ENCODE data around the gene CAMTA1.

Gene CAMTA1

DNA sequence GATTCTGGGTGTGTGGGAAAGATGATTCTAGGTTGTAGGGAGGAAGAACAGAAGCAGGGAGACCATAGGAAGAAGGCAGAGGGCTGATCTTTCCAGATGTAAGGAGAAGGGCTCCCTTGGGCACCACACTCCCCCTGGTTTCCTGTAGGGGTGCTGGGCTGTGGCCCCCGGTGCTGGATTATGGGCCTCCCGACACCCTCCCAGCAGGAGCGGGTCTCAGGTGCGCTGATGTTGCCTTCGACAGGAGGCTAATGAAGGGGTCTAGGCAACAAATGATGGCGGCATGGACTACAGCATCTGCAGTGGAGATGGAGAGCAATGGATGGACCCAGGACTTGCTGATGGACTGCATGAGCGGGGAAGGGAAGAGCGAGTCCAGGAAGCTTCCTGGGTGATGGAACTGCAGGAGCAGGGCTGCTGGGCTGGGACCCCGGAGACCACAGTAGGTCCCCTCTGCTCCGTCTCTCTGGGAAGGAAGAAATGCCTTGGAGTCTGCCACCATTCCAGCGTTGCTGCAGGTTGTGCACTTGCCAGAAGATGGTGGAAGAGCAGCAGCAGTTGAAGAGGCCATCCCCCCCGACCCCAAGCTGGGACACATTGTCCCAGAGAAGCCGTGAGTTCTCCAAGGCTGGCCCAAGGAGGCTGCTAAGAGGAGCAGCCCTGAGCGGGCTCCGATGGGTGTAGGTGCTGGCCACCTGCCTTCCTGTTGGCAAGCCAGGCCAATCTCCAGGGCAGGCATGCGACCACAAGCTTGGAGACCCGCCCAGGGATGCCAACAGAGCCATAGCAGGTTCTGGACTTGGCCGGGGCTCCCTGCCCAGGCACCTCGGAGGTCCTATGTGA lies 890.4 kb downstream of the CAMTA1 start:
- TF ChIP-seq, protein P1, sequence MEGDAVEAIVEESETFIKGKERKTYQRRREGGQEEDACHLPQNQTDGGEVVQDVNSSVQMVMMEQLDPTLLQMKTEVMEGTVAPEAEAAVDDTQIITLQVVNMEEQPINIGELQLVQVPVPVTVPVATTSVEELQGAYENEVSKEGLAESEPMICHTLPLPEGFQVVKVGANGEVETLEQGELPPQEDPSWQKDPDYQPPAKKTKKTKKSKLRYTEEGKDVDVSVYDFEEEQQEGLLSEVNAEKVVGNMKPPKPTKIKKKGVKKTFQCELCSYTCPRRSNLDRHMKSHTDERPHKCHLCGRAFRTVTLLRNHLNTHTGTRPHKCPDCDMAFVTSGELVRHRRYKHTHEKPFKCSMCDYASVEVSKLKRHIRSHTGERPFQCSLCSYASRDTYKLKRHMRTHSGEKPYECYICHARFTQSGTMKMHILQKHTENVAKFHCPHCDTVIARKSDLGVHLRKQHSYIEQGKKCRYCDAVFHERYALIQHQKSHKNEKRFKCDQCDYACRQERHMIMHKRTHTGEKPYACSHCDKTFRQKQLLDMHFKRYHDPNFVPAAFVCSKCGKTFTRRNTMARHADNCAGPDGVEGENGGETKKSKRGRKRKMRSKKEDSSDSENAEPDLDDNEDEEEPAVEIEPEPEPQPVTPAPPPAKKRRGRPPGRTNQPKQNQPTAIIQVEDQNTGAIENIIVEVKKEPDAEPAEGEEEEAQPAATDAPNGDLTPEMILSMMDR (conservative IDR thresholded peaks at IDR 0.05; ENCODE audit: low read depth): no peak
- no peak for DNase-seq (ENCODE audit: low spot score)
- ChIA-PET CTCF (interaction anchor here (2.1 to 2.3 kb wide), 2 partner anchors 8 to 77 kb away, joined by 5 to 14 read pairs; no protein-coding TSS in a partner anchor), POLR2A (ENCODE audit: low non-redundant PET) (no interaction called here)
- no peak overlapping the region for H3K27ac ChIP-seq

DNA sequence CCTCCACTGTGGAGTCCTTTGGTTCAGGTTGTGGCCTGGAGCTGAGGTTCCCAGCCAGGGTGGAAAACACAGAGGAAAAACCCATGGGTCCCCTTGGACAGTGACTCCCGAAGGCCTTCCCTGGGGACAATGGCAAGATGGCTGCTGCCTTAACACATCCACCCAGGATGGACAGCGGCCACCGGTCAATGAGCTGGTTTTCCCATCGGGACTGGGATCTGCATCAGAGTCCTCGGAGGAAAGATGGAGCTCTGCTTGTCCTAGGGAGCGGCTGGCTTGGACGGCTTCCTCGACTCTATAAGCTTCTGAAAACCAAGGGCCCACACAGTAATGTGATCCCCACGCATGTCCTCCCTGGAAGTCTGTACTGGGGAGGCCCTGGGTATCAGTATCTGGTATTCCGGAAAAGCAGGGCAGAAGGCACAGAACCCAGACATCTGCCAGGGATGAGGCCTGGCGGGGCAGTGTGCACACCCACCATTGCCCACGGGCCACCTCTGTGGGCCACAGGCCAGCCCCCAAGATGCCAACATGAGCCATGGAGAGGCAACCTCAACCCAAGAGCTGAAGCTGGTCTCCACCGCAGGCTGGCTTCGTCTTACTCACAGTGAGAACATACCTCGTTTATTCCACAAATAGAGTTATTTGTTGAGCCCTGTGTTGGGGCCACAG lies 891.2 kb downstream of the CAMTA1 start:
- POLR2A ChIA-PET (ENCODE audit: low non-redundant PET): no interaction called here
- CTCF ChIA-PET: interaction anchor here (2.1 to 2.3 kb wide), 2 partner anchors 9 to 76 kb away, joined by 5 to 14 read pairs; no protein-coding TSS in a partner anchor
- H3K27ac ChIP-seq: no peak overlapping the region
- DNase-seq (ENCODE audit: low spot score): no peak
- TF ChIP-seq, protein P1 (conservative IDR thresholded peaks at IDR 0.05; ENCODE audit: low read depth): no peak

DNA sequence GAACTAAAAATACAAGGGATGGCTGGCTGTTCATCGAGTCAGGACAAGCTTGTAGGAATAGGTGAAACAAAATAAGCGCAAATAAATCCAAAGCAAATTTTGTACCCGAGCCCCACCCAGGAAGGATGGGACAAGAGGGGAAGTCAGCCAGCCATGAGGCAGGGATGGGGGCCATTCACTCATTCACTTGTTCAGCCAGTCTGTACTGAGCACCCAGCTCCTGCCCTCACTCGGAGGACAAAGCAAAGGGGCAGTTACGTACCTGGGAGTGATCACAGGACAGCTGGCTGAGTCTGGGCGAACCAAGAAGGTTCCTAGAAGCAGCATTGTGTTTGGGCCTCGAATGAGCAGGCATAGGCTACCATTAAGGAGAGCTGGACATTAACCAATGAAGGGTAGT lies 891.9 kb downstream of the CAMTA1 start:
- ChIA-PET POLR2A (ENCODE audit: low non-redundant PET) (no interaction called here), CTCF (interaction anchor here (2.1 to 2.3 kb wide), 2 partner anchors 9 to 76 kb away, joined by 5 to 14 read pairs; no protein-coding TSS in a partner anchor)
- DNase-seq (ENCODE audit: low spot score): no peak
- TF ChIP-seq, protein P1 (conservative IDR thresholded peaks at IDR 0.05; ENCODE audit: low read depth): no peak
- no peak overlapping the region for H3K27ac ChIP-seq

GRCh38 chr1:7677815-7678214 lies 892.6 kb downstream of the CAMTA1 start:
- DNase-seq (ENCODE audit: low spot score): no peak
- POLR2A ChIA-PET (ENCODE audit: low non-redundant PET): no interaction called here
- TF ChIP-seq, protein P1 (conservative IDR thresholded peaks at IDR 0.05; ENCODE audit: low read depth): no peak
- CTCF ChIA-PET: interaction anchor here (2.1 to 2.3 kb wide), 2 partner anchors 10 to 75 kb away, joined by 5 to 14 read pairs; no protein-coding TSS in a partner anchor
- no peak overlapping the region for H3K27ac ChIP-seq

DNA sequence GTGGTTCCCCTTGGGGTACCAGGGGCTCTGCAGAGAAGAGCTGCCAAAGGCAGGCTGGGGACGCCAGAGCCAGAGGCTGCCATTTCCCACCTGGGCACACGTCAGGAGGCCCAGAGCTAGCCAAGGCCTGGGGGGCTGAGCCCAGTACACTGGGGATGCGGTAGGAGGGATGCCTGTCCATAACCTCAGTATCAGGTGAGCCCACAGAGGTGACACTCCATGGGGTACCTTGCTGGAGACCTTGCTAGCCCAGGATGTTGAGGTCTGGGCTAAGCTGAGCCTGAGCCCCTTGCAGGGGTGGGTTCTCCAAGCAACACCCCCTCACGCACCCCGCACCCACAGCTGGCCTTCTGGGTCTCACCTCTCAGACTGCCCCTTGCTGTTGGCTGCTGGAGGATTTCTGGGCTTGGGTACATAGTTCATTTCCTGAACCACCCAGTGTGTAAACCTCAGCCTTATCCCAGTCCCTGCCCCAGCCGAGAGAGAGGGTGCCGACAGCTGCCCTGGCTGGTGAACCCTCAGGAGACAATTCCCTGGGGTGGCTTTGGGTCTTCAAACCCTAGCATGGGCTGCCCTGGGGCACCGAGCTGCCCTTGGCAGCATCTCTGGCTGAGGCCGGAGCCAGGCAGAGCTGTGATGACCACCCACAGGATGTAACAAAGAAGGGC lies 893.4 kb downstream of the CAMTA1 start:
- POLR2A ChIA-PET (ENCODE audit: low non-redundant PET): no interaction called here
- TF ChIP-seq, protein P1 (conservative IDR thresholded peaks at IDR 0.05; ENCODE audit: low read depth): no peak
- H3K27ac ChIP-seq: no peak overlapping the region
- no peak for DNase-seq (ENCODE audit: low spot score)
- CTCF ChIA-PET: interaction anchor here (0.6 to 6.2 kb wide), 4 partner anchors 10 to 976 kb away, joined by 3 to 48 read pairs (median 4); no protein-coding TSS in a partner anchor
